K562 (cell line): Measurements from ENCODE around the gene HELZ. TPM values are rescaled to one million over a fixed set of nuclear protein-coding genes. Genes with fewer than 3 reads are reported as not detected.

ENCODE experiments used
- ATAC-seq: fragments of 200-7000 bp; cut with Tn5 transposase; 3 replicates; pipeline ENCODE4 v1.9.1; 2020; ENCODE audit warnings: moderate library complexity
- BruUV-seq: library from RNA; stranded (reverse); fragments of 400-500 nt; replicated peaks from 2 replicates; lab custom pipeline; 2021; lab: Mats Ljungman, UMichigan
- CTCF ChIA-PET: fragments of 300-600 bp; formaldehyde crosslinking; extraction: SDS; loops from one replicate; lab custom pipeline; 2021; ENCODE audit warnings: low intra/inter-chr PET ratio; lab: Yijun Ruan, JAX
- POLR2A ChIA-PET: fragments of 300-600, 350-650 bp; sonication (Branson Sonifier 250); formaldehyde crosslinking; extraction: SDS; loops from one replicate; lab custom pipeline; 2021; ENCODE audit warnings: antibody characterized with exemption, inconsistent platforms; lab: Yijun Ruan, JAX
- DNase-seq, 4 experiments: peaks; one replicate each; pipeline versions ENCODE4 v3.0.0 to v3.0.0-alpha.2; 2011 to 2018; ENCODE audit warnings: low spot score in 3 of 4, mixed read lengths in 3 of 4; ENCODE audit errors: extremely low read depth in 1 of 4
- FAIRE-seq: peaks from 2 replicates; lab custom pipeline; 2011; peaks lifted over from hg19 to GRCh38; lab: Jason Lieb, UNC
- H2AFZ ChIP-seq: 2 replicates; pipeline ENCODE4 v1.6.0; 2011; ENCODE audit warnings: low read depth, low read length, control low read depth, inconsistent platforms
- H3K27ac ChIP-seq: fragments of 200-600 bp; 3 replicates; pipeline ENCODE4 v1.8.0; 2011; ENCODE audit warnings: low read depth, mild to moderate bottlenecking, control low read depth, inconsistent platforms, low read length, moderate library complexity, mixed read lengths; ENCODE audit errors: extremely low read depth
- H3K27me3 ChIP-seq, 2 experiments: fragments of 300-600 bp in 1 of 2; 2 replicates in 1 of 2; 3 replicates in 1 of 2; pipeline versions ENCODE4 v1.6.0 to v1.8.0; 2011; ENCODE audit warnings: inconsistent platforms in 2 of 2, low read length in 2 of 2, mild to moderate bottlenecking in 1 of 2, mixed read lengths in 1 of 2, moderate library complexity in 1 of 2; ENCODE audit not compliant: control insufficient read depth in 2 of 2, insufficient read depth in 2 of 2
- H3K36me3 ChIP-seq: fragments of 300-600 bp; 3 replicates; pipeline ENCODE4 v1.8.0; 2011; ENCODE audit warnings: mild to moderate bottlenecking, low read length, inconsistent platforms; ENCODE audit not compliant: control insufficient read depth, insufficient read depth
- H3K4me1 ChIP-seq, 2 experiments: fragments of 200-600 bp in 1 of 2; replicated peaks in 1 of 2; 2 replicates in 1 of 2; 3 replicates in 1 of 2; pipeline versions ENCODE4 v1.5.1 to v1.8.0; 2011; ENCODE audit warnings: inconsistent platforms in 2 of 2, low read length in 2 of 2, mild to moderate bottlenecking in 1 of 2, mixed read lengths in 1 of 2, moderate library complexity in 1 of 2; ENCODE audit not compliant: control insufficient read depth in 2 of 2, insufficient read depth in 2 of 2
- H3K4me2 ChIP-seq: 2 replicates; pipeline ENCODE4 v1.6.1; 2011; ENCODE audit warnings: low read length, control low read depth, inconsistent platforms, mixed read lengths; ENCODE audit not compliant: insufficient read depth
- H3K4me3 ChIP-seq: fragments of 200-600 bp; sonication (generic), shearing (Covaris generic); 2 replicates; pipeline ENCODE4 v1.5.1; 2016; ENCODE audit warnings: control low read depth, inconsistent platforms
- H3K79me2 ChIP-seq: fragments of 200-600 bp; 3 replicates; pipeline ENCODE4 v1.8.0; 2011; ENCODE audit warnings: low read length, inconsistent platforms; ENCODE audit not compliant: control insufficient read depth, insufficient read depth
- H3K9ac ChIP-seq, 2 experiments: 2 replicates each; pipeline versions ENCODE4 v1.6.0 to v1.6.1; 2011; ENCODE audit warnings: low read depth in 2 of 2, low read length in 2 of 2, control low read depth in 1 of 2, inconsistent platforms in 1 of 2, mild to moderate bottlenecking in 1 of 2, mixed read lengths in 1 of 2; ENCODE audit not compliant: insufficient read depth in 1 of 2
- H3K9me1 ChIP-seq: one replicate; pipeline ENCODE4 v1.6.0; 2011; ENCODE audit warnings: inconsistent platforms, mild to moderate bottlenecking, low read length, moderate library complexity; ENCODE audit not compliant: control insufficient read depth, insufficient read depth
- H3K9me3 ChIP-seq: replicated peaks from 2 replicates; pipeline ENCODE4 v1.5.1; 2011; ENCODE audit warnings: low read depth, low read length, inconsistent platforms; ENCODE audit not compliant: control insufficient read depth, insufficient read depth
- H4K20me1 ChIP-seq: replicated peaks from 2 replicates; pipeline ENCODE4 v1.6.1; 2011; ENCODE audit warnings: low read length, inconsistent platforms, mixed read lengths; ENCODE audit not compliant: control insufficient read depth, insufficient read depth
- ATF3 ChIP-seq, 2 experiments: fragments of 450-650 bp in 1 of 2; sonication (generic) in 1 of 2; formaldehyde crosslinking in 1 of 2; IDR thresholded peaks in 1 of 2; conservative IDR thresholded peaks in 1 of 2; 2 replicates each; pipeline versions ENCODE4 v1.6.1 to v1.8.1; 2016 to 2023; ENCODE audit warnings: mild to moderate bottlenecking in 2 of 2, moderate library complexity in 2 of 2, inconsistent platforms in 1 of 2, missing genetic modification reagents in 1 of 2
- CREB5 ChIP-seq: fragments of 250-450 bp; sonication (Bioruptor Pico); IDR thresholded peaks from 2 replicates; pipeline ENCODE4 v1.5.0; 2020; ENCODE audit warnings: mild to moderate bottlenecking
- ELF4 ChIP-seq: fragments of 450-650 bp; formaldehyde crosslinking; IDR thresholded peaks from 2 replicates; pipeline ENCODE4 v1.4.0; 2022; ENCODE audit warnings: missing genetic modification characterization
- GATA2 ChIP-seq: sonication (generic); formaldehyde crosslinking; IDR thresholded peaks from 2 replicates; pipeline ENCODE4 v1.4.0; 2020; ENCODE audit warnings: mild to moderate bottlenecking, missing genetic modification reagents
- MTA2 ChIP-seq: fragments of 450-650 bp; IDR thresholded peaks from 2 replicates; pipeline ENCODE4 v1.6.1; 2016; ENCODE audit warnings: low read depth
- WGBS: fragments of 100-300 bp; shearing (Covaris generic); methylation state at CpG from one replicate; pipeline ENCODE4 v1.1.6; 2016; ENCODE audit warnings: low coverage, mixed read lengths; ENCODE audit not compliant: insufficient coverage; ENCODE audit errors: missing lambda C conversion rate; 5-methylcytosine and 5-hydroxymethylcytosine counted together
- in situ Hi-C: fragments of 300-500 bp; cut with MboI; formaldehyde crosslinking; loops from 4 replicates; pipeline ENCODE4 v1.15.0; 2018; ENCODE audit warnings: inconsistent platforms, mixed read lengths
- intact Hi-C: fragments of 100-400 bp; cut with micrococcal nuclease; formaldehyde crosslinking; loops from 2 replicates; pipeline ENCODE4 v1.14.2; 2022
- polyA plus RNA-seq, 8 experiments: library from polyadenylated mRNA; depleted of rRNA in 4 of 8; stranded (reverse) in 5 of 8; unstranded in 3 of 8; fragments of >200 nt; fragmentation: Nextera tagmentation in 2 of 8; fragmentation: Illumina TruSeq in 1 of 8; extraction: Ambion mirVana in 2 of 8; extraction: Trizol in 1 of 8; gene quantifications; 2 replicates each; pipeline versions ENCODE4 v1.2.1 to v1.2.3, GENCODE V29; 2011 to 2014; ENCODE audit warnings: inconsistent platforms in 1 of 8, missing spikeins in 1 of 8
- total RNA-seq, 7 experiments: library from RNA; depleted of rRNA in 6 of 7; stranded (reverse); fragments of >200 nt in 6 of 7; fragmentation: Illumina TruSeq in 2 of 7; extraction: Trizol in 2 of 7; gene quantifications; 2 replicates each; pipeline versions ENCODE4 v1.2.1 to v1.2.3, GENCODE V29; 2011 to 2021; ENCODE audit warnings: low replicate concordance in 1 of 7

The HELZ gene
- total and polyA plus RNA-seq, 9 of the 15 experiments (the other 6 are each of a cell fraction or from before 2014, with no cell fraction given), result 5.2 to 39.8 (median 17.3) TPM

- TF ChIP-seq GATA2 (CRISPR knock-in tag), result no peak
- TF ChIP-seq CREB5 (CRISPR knock-in tag), result no peak
- no peak for TF ChIP-seq MTA2
These were observed 92.2 kb downstream of the HELZ start (continued) for GRCh38 chr17:67152824-67153223.

- Histone ChIP-seq H2AFZ (no peak overlapping the region), H3K4me1 (no peaks in the 10 kb centered on the region), H3K27ac (no peak overlapping the region), H3K9ac (no peak overlapping the region), H3K36me3 (peaks cover 57% of the 10 kb centered on the region), H3K9me1 (no peaks in the 10 kb centered on the region), H3K79me2 (no peaks in the 10 kb centered on the region), H3K9me3 (no peaks in the 10 kb centered on the region), H3K4me3 (no peak overlapping the region), H3K27me3 (no peaks in the 10 kb centered on the region)
- DNase-seq (no peak), FAIRE-seq (no peak)
- ChIA-PET CTCF (no interaction called here), POLR2A (no interaction called here)
- intact Hi-C loops, result no loop called here
- BruUV-seq, result no TSS peak
- WGBS, result 91% methylated on average over 2 of the region's 2 CpGs
- TF ChIP-seq ELF4 (no peak), ATF3 (IDR thresholded peaks at IDR 0.05) (peak; percentile 27; the same call in 1 of the 2 replicates), ATF3 (CRISPR knock-in tag; conservative IDR thresholded peaks at IDR 0.05) (no peak)
- TF ChIP-seq, all 486 proteins: peak for 1
- no peak for ATAC-seq
- in situ Hi-C loops, result no loop called here
- Histone ChIP-seq H3K4me2 (no peak overlapping the region), H4K20me1 (no peaks in the 10 kb centered on the region)
These were observed 93.3 kb downstream of the HELZ start for GRCh38 chr17:67151717-67152116.
